Lower lobe of right lung (tissue), 2 donors: ENCODE measurements around the gene ZNF263. TPM values are rescaled to one million over a fixed set of nuclear protein-coding genes. Genes with fewer than 3 reads are reported as not detected.

Experiments
- ATAC-seq, 2 donors: fragments of 200-7000 bp; cut with Tn5 transposase; one replicate each; pipeline ENCODE4 v1.9.1; 2020 to 2022; ENCODE audit warnings: mild to moderate bottlenecking in 2 of 2, moderate library complexity in 2 of 2
- DNase-seq: peaks from one replicate; pipeline ENCODE4 v3.0.0-alpha.2; 2020
- H3K27ac ChIP-seq: fragments of 200-600 bp; one replicate; pipeline ENCODE4 v1.8.0; 2022
- H3K27me3 ChIP-seq: fragments of 200-600 bp; one replicate; pipeline ENCODE4 v1.8.0; 2022; ENCODE audit warnings: low read depth
- H3K36me3 ChIP-seq: fragments of 200-600 bp; one replicate; pipeline ENCODE4 v1.8.0; 2022; ENCODE audit warnings: mild to moderate bottlenecking
- H3K4me1 ChIP-seq: fragments of 200-600 bp; one replicate; pipeline ENCODE4 v1.8.0; 2022
- H3K4me3 ChIP-seq: fragments of 200-600 bp; one replicate; pipeline ENCODE4 v1.8.0; 2022; ENCODE audit warnings: mild to moderate bottlenecking
- H3K9me3 ChIP-seq: fragments of 200-600 bp; one replicate; pipeline ENCODE4 v1.8.0; 2022
- intact Hi-C: fragments of 100-400 bp; cut with DNase I; formaldehyde crosslinking; loops from one replicate; pipeline ENCODE4 v1.11.0; 2022
- total RNA-seq: library from RNA; stranded (reverse); fragmentation: NEBNext Ultra II Directional; extraction: Animal tissue kit (Norgen Biotek cat#: 25700); gene quantifications from one replicate; pipeline ENCODE4 v1.2.1, GENCODE V29; 2021
- TF ChIP-seq, protein P1 (sequence below): fragments of 200-600 bp; IDR thresholded peaks from one replicate; pipeline ENCODE4 v1.8.0; 2022; ENCODE audit warnings: antibody characterized with exemption, mild to moderate bottlenecking
- donor health status: DM: no; HTN: yes; CAD: no; lungs with severe emphysema.

Gene ZNF263
- total RNA-seq, 1 donor from 2014 or later, result 23.2 TPM

DNA sequence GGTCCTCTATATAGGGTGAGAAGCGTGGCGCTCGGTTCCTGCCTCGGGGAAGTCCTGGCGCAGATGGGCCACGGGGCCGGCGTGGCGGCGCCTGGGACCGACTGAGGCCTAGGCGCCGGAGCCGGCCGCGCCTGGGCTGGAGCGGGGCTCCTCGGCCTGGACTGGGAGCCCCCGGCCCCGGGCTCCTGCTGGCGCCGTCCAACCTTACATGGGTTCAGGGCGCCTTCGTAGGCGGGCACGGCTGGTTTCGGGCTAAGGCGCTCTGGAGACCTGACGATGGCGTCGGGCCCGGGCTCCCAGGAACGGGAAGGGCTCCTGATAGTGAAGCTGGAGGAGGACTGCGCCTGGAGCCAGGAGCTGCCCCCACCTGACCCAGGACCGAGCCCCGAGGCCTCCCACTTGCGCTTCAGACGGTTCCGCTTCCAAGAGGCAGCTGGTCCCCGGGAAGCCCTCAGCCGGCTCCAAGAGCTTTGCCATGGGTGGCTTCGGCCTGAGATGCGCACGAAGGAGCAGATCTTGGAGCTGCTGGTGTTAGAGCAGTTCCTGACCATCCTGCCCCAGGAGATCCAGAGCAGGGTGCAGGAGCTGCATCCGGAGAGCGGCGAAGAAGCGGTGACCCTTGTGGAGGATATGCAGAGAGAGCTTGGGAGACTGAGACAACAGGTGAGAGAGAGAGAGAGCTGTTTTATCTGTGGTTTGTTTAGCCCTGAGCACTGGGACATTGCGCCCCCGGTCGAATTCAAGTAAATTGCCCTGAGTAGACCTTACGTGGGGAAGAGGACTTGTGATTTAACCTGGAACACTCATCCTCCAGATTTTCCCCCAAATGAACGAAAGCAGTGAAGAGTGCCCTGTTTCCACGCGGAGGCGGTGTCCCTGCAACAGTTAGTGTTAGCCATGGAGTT lies 504 bp downstream of the ZNF263 start:
- DNase-seq (no peak), ATAC-seq (peak in 1 of 2 donors; percentile 0)
- TF ChIP-seq, protein P1, sequence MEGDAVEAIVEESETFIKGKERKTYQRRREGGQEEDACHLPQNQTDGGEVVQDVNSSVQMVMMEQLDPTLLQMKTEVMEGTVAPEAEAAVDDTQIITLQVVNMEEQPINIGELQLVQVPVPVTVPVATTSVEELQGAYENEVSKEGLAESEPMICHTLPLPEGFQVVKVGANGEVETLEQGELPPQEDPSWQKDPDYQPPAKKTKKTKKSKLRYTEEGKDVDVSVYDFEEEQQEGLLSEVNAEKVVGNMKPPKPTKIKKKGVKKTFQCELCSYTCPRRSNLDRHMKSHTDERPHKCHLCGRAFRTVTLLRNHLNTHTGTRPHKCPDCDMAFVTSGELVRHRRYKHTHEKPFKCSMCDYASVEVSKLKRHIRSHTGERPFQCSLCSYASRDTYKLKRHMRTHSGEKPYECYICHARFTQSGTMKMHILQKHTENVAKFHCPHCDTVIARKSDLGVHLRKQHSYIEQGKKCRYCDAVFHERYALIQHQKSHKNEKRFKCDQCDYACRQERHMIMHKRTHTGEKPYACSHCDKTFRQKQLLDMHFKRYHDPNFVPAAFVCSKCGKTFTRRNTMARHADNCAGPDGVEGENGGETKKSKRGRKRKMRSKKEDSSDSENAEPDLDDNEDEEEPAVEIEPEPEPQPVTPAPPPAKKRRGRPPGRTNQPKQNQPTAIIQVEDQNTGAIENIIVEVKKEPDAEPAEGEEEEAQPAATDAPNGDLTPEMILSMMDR, result no peak
- Histone ChIP-seq H3K9me3 (peaks cover 26% of the 10 kb centered on the region), H3K27me3 (no peaks in the 10 kb centered on the region), H3K4me3 (peak overlapping the region; percentile 75), H3K27ac (peak overlapping the region; percentile 99), H3K4me1 (peaks cover 28% of the 10 kb centered on the region), H3K36me3 (peaks cover 29% of the 10 kb centered on the region)
- intact Hi-C loops, result no loop called here

DNA sequence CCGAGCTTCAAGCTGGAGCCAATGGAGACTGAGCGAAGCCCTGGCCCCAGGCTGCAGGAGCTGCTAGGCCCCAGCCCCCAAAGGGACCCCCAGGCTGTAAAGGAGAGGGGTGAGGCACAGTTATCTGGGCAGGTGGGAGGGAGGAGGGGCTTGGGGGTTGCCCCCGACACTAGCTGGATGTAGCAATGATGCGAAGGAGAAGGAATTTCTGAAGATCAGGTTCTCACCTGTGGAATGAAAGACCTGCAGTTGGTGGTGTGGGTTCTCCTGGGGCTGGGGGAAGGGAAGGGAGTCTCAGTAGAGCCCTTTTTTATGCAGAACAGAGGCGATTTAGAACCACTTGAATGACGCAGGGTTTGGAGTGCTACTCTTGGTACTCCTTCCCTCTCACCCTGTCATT lies 1.8 kb downstream of the ZNF263 start:
- TF ChIP-seq, protein P1, result no peak
- peaks cover 39% of the 10 kb centered on the region for H3K9me3 ChIP-seq
- no peaks in the 10 kb centered on the region for H3K27me3 ChIP-seq
- no peak for ATAC-seq
- peaks cover 42% of the 10 kb centered on the region for H3K36me3 ChIP-seq
- H3K27ac ChIP-seq, result no peak overlapping the region
- peaks cover 28% of the 10 kb centered on the region for H3K4me1 ChIP-seq
- H3K4me3 ChIP-seq, result peak overlapping the region; percentile 75
- intact Hi-C loops, result no loop called here
- no peak for DNase-seq

DNA sequence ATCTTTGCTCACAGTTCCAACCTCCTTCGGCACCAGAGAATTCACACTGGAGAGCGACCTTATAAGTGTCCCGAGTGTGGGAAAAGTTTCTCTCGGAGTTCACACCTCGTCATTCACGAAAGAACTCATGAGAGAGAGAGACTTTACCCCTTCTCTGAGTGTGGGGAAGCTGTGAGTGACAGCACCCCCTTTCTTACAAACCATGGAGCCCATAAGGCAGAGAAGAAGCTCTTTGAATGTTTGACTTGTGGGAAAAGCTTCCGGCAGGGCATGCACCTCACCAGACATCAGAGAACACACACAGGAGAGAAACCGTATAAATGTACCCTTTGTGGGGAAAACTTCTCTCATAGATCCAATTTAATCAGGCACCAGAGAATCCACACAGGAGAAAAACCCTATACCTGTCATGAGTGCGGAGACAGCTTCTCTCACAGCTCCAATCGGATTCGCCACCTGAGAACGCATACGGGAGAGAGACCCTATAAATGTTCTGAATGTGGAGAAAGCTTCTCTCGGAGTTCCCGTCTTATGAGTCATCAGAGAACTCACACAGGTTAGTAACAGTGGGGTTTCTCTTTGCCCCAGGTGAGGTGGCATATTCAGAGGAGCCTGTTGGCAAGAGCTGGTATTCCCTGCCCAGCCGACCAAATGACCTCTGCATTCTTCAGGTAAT lies 6.8 kb downstream of the ZNF263 start:
- no peak for ATAC-seq
- TF ChIP-seq, protein P1, result no peak
- intact Hi-C loops, result no loop called here
- peaks cover 5% of the 10 kb centered on the region for H3K4me1 ChIP-seq
- peaks cover 87% of the 10 kb centered on the region for H3K9me3 ChIP-seq
- no peaks in the 10 kb centered on the region for H3K27me3 ChIP-seq
- peaks cover 53% of the 10 kb centered on the region for H3K36me3 ChIP-seq
- DNase-seq, result no peak
- no peak overlapping the region for H3K27ac ChIP-seq
- H3K4me3 ChIP-seq, result no peak overlapping the region

DNA sequence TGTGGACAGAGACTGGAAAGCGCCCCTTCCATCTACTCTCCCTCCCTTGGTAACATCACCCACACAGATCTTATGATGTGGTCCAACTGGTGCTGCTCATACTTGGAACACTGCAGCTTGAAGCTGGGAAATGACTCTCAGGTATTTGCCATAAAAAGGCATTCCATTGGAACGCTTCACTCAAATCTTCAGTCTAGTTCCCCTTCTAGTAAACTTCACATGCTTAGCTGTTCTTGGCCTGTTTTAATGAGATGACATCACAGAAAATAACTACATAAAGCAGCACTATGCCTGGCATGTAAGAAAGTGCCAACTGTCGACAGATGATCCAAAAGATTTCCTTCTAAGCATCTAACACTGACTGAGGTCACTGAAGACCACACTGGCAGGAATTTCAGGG lies 9.3 kb downstream of the ZNF263 start:
- peaks cover 30% of the 10 kb centered on the region for H3K36me3 ChIP-seq
- ATAC-seq, result no peak
- intact Hi-C loops, result no loop called here

DNA sequence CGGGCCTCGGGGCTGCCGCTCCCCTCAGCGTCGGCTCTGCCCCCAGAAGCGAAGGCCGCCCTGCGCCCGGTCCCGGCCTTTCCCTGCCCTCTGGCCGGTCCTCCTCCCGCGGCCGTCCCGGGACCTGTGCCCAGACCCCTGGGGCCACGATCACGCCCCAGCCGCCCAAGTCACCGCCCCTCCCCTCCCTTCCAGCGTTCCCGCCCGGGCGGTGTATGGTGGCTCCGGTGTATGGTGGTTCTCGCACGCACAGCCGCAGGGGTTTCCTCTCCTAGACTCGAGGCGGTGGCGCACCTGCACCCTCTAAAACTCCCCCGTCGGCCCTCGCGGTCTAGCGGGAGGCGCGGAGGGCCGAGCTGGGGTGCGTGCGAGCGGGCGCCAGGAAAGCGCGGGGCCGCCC lies 11.9 kb downstream of the ZNF263 start:
- H3K4me1 ChIP-seq, result no peaks in the 10 kb centered on the region
- DNase-seq, result no peak
- no peaks in the 10 kb centered on the region for H3K27me3 ChIP-seq
- peak in 1 of 2 donors; percentile 17 for ATAC-seq
- H3K4me3 ChIP-seq, result no peak overlapping the region
- peaks cover 11% of the 10 kb centered on the region for H3K36me3 ChIP-seq
- no peak overlapping the region for H3K27ac ChIP-seq
- TF ChIP-seq, protein P1, result no peak
- intact Hi-C loops, result no loop called here
- H3K9me3 ChIP-seq, result peaks cover 91% of the 10 kb centered on the region

More for the DNA sequence above, 9.3 kb downstream of the ZNF263 start:
- Histone ChIP-seq H3K27me3 (no peaks in the 10 kb centered on the region), H3K9me3 (peaks cover 95% of the 10 kb centered on the region), H3K4me1 (no peaks in the 10 kb centered on the region), H3K27ac (no peak overlapping the region), H3K4me3 (no peak overlapping the region)
- TF ChIP-seq, protein P1, result no peak
- no peak for DNase-seq
